Esophagus muscularis mucosa (tissue), 3 donors: ENCODE measurements around the gene MICAL3.

ENCODE experiments used
- POLR2A ChIP-seq: fragments of 450-650 bp; IDR thresholded peaks from one replicate; pipeline ENCODE4 v1.6.1; 2017; ENCODE audit warnings: antibody characterized with exemption, moderate library complexity, mild to moderate bottlenecking, low read depth
- POLR2AphosphoS5 ChIP-seq, 2 donors: sonication (generic); formaldehyde crosslinking; IDR thresholded peaks; one replicate each; pipeline ENCODE4 v1.6.1; 2017; ENCODE audit warnings: antibody characterized with exemption in 2 of 2
- TF ChIP-seq, protein P1 (sequence below), 3 experiments: fragments of 200-600 bp in 2 of 3; fragments of 450-650 bp in 1 of 3; sonication (generic) in 2 of 3; IDR thresholded peaks; one replicate each; pipeline ENCODE4 v1.5.1; 2017 to 2019; ENCODE audit warnings: antibody characterized with exemption in 3 of 3, mild to moderate bottlenecking in 2 of 3, moderate library complexity in 1 of 3

DNA sequence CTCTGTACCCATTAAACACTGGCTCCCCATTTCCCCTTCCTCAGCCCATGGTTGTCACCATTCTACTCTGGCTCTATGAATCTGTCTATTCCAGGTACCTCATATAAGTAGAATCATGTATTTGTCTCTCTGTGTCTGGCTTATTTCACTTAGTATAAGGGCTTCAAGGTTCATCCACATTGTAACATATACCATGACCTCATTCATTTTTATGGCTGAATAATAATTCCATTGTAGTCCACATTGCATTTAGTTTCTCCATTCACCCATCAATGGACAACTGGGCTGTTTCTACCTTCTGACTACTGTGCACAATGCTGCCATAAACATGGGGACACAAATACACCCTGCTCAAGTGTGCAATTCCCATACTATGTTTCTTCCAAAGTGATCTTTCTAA, 97.3 kb downstream of the MICAL3 start:
- TF ChIP-seq, protein P1, sequence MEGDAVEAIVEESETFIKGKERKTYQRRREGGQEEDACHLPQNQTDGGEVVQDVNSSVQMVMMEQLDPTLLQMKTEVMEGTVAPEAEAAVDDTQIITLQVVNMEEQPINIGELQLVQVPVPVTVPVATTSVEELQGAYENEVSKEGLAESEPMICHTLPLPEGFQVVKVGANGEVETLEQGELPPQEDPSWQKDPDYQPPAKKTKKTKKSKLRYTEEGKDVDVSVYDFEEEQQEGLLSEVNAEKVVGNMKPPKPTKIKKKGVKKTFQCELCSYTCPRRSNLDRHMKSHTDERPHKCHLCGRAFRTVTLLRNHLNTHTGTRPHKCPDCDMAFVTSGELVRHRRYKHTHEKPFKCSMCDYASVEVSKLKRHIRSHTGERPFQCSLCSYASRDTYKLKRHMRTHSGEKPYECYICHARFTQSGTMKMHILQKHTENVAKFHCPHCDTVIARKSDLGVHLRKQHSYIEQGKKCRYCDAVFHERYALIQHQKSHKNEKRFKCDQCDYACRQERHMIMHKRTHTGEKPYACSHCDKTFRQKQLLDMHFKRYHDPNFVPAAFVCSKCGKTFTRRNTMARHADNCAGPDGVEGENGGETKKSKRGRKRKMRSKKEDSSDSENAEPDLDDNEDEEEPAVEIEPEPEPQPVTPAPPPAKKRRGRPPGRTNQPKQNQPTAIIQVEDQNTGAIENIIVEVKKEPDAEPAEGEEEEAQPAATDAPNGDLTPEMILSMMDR (IDR thresholded peaks at IDR 0.05): no peak
- TF ChIP-seq POLR2AphosphoS5 (IDR thresholded peaks at IDR 0.05): no peak
- no peak for TF ChIP-seq POLR2A
